Heart right ventricle (tissue), 16 donors: ENCODE results near the gene NCAM1. TPM values are rescaled to one million over a fixed set of nuclear protein-coding genes. Genes with fewer than 3 reads are reported as not detected.

Experiments
- ATAC-seq, 8 donors: fragments of 200-7000 bp; cut with Tn5 transposase; one replicate each; pipeline ENCODE4 v1.9.1; 2020; ENCODE audit warnings: mild to moderate bottlenecking in 8 of 8, moderate library complexity in 8 of 8, moderate number of reproducible peaks in 1 of 8
- DNase-seq, 2 donors: peaks; one replicate each; pipeline ENCODE4 v3.0.0-alpha.2; 2020
- H3K27ac ChIP-seq, 10 donors: fragments of 200-600 bp; sonication (generic) in 2 of 10; one replicate each; pipeline versions ENCODE4 v1.5.0 to v1.8.0; 2020 to 2022; ENCODE audit warnings: mild to moderate bottlenecking in 3 of 10
- H3K27me3 ChIP-seq, 7 donors: fragments of 200-600 bp; one replicate each; pipeline ENCODE4 v1.8.0; 2021 to 2022; ENCODE audit warnings: mild to moderate bottlenecking in 2 of 7
- H3K36me3 ChIP-seq, 9 donors: fragments of 200-600 bp; sonication (generic) in 1 of 9; one replicate each; pipeline versions ENCODE4 v1.5.0 to v1.8.0; 2020 to 2022; ENCODE audit warnings: mild to moderate bottlenecking in 2 of 9
- H3K4me1 ChIP-seq, 9 donors: fragments of 200-600 bp; sonication (generic) in 1 of 9; one replicate each; pipeline versions ENCODE4 v1.5.0 to v1.8.0; 2020 to 2022; ENCODE audit warnings: mild to moderate bottlenecking in 4 of 9
- H3K4me3 ChIP-seq, 10 donors: fragments of 200-600 bp; sonication (generic) in 2 of 10; one replicate each; pipeline versions ENCODE4 v1.5.0 to v1.8.0; 2020 to 2022; ENCODE audit warnings: mild to moderate bottlenecking in 7 of 10, moderate library complexity in 2 of 10
- H3K9me3 ChIP-seq, 11 donors: fragments of 200-600 bp in 10 of 11; sonication (generic) in 2 of 11; one replicate each; pipeline versions ENCODE4 v1.5.0 to v1.8.0; 2013 to 2022; ENCODE audit warnings: mild to moderate bottlenecking in 2 of 11, control low read depth in 1 of 11, moderate library complexity in 1 of 11
- WGBS, 2 donors: extraction: QIAGEN DNeasy Blood & Tissue Kit; methylation state at CpG; one replicate each; pipeline ENCODE4 v1.1.7; 2013; ENCODE audit warnings: inconsistent platforms in 1 of 2; 5-methylcytosine and 5-hydroxymethylcytosine counted together
- intact Hi-C, 10 donors: fragments of 100-400 bp; cut with DNase I; formaldehyde crosslinking; loops; one replicate each; pipeline versions ENCODE4 v1.11.1 to v1.14.2; 2022
- polyA plus RNA-seq, 2 donors: library from polyadenylated mRNA; stranded (reverse); fragments of 200-250 nt; gene quantifications; one replicate each; pipeline ENCODE4 v1.2.3, GENCODE V29; 2013
- total RNA-seq, 10 donors: library from RNA; stranded (reverse); fragmentation: NEBNext Ultra II Directional in 3 of 10; extraction: Animal tissue kit (Norgen Biotek cat#: 25700) in 3 of 10; gene quantifications; one replicate each; pipeline versions ENCODE4 v1.2.1 to v1.2.4, GENCODE V29; 2021 to 2023
- TF ChIP-seq, protein P1 (sequence below), 9 donors: fragments of 200-600 bp; sonication (generic) in 2 of 9; IDR thresholded peaks; one replicate each; pipeline versions ENCODE4 v1.5.0 to v1.8.0; 2021 to 2022; ENCODE audit warnings: antibody characterized with exemption in 9 of 9, mild to moderate bottlenecking in 5 of 9, moderate library complexity in 1 of 9
- donor health status: Arrhythmogenic right ventricular cardiomyopathy.
- donor health status: ischemic (EF 13 %, LVEDD 7.1; RV severe dilation, severe dysfunction).
- donor health status: healthy with polysubstance abuse.
- donor health status: DM: no; HTN: yes; CAD: no.
- donor health status: DM: no; HTN: no; CAD: no.
- donor health status: ischemic (EF 25% LVEDD 6.9; RV normal size, moderate dysfunction).
- donor health status: ischemic (EF 25% LVEDD 5.7; RV mildly dilated, moderate dysfunction).
- donor health status: healthy.
- donor health status: DM: yes; HTN: yes; CAD: no.
- donor health status: Ischemic cardiomyopathy.
- donor health status: ischemic (EF 35%, LVEDD 5.7; RV mildly dilated, moderate dysfunction).
- donor health status: nonischemic (EF 11% LVEDD 7.7; RV severe dilation, severe dysfunction).
- donor health status: DM: yes; HTN: yes; CAD: no.
- donor health status: PGD.
- donor health status: ischemic (EF 29% LVEDD 5.4; RV normal size, mild dysfunction).
- donor health status: nonischemic (EF 23%, LVEDD 6.1; RV moderate dilation, normal function).

Gene NCAM1
- total and polyA plus RNA-seq, 12 donors = 76.8 to 454 (median 328) TPM

DNA sequence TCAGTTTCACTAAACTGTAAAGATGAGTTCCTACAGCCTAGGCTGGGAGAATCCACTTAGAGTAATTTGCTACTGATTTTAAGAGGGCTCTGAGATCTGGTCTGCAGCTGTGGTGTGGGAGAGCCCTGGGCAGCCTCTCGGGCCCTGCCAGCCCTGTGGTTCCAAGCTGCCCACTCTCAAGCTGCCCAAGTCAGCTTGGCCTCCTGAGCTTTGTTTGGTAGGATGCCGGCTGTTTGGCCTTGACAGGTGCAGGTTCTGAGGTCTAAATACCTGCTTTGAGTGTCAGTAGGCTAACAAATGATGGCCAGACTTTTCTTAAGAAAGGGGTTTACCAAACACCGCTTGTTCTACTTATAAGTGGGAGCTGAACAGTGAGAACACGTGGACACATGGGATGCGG, 219.9 kb downstream of the NCAM1 start:
- no peaks in the 10 kb centered on the region for H3K9me3 ChIP-seq
- H3K27ac ChIP-seq = no peak overlapping the region
- peaks cover 4 to 55% (median 20%) of the 10 kb centered on the region in 9 donors for H3K4me1 ChIP-seq
- DNase-seq (no peak), ATAC-seq (no peak)
- no peak overlapping the region for H3K4me3 ChIP-seq
- intact Hi-C loops = no loop called here
- no peaks in the 10 kb centered on the region for H3K36me3 ChIP-seq
- WGBS, 2 donors = 89 to 95% methylated on average over 5 of the region's 5 CpGs
- TF ChIP-seq, protein P1, sequence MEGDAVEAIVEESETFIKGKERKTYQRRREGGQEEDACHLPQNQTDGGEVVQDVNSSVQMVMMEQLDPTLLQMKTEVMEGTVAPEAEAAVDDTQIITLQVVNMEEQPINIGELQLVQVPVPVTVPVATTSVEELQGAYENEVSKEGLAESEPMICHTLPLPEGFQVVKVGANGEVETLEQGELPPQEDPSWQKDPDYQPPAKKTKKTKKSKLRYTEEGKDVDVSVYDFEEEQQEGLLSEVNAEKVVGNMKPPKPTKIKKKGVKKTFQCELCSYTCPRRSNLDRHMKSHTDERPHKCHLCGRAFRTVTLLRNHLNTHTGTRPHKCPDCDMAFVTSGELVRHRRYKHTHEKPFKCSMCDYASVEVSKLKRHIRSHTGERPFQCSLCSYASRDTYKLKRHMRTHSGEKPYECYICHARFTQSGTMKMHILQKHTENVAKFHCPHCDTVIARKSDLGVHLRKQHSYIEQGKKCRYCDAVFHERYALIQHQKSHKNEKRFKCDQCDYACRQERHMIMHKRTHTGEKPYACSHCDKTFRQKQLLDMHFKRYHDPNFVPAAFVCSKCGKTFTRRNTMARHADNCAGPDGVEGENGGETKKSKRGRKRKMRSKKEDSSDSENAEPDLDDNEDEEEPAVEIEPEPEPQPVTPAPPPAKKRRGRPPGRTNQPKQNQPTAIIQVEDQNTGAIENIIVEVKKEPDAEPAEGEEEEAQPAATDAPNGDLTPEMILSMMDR (IDR thresholded peaks at IDR 0.05) = no peak
- peaks cover 0 to 11% (median 0%) of the 10 kb centered on the region in 7 donors for H3K27me3 ChIP-seq

DNA sequence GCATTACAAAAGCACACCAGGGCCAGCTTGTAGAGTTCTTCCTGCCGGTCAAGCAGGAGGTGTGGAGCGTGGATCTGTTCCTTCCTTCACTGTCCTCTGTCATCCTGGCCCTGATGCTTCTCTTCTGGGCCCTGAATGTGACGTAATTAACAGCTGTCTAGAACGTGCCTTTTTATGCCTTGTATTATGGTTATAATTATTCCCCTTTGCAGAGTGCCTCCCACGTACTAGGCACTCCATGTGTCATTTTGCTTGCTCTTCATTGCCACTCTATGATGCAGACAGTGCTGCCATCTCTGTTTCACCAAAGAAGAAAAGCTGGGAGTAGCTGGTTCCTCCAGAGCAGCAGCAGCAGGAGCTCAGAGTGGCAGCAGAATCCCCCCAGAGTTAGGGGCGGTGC, 221.1 kb downstream of the NCAM1 start:
- Histone ChIP-seq H3K4me3 (no peak overlapping the region), H3K4me1 (peaks cover 0 to 44% (median 18%) of the 10 kb centered on the region in 9 donors), H3K36me3 (no peaks in the 10 kb centered on the region), H3K9me3 (no peaks in the 10 kb centered on the region), H3K27me3 (peaks cover 0 to 11% (median 0%) of the 10 kb centered on the region in 7 donors), H3K27ac (no peak overlapping the region)
- ATAC-seq = no peak
- DNase-seq = no peak
- TF ChIP-seq, protein P1 (IDR thresholded peaks at IDR 0.05) = no peak
- intact Hi-C loops = no loop called here
- 72 to 85% methylated on average over 6 of the region's 6 CpGs for WGBS, 2 donors

DNA sequence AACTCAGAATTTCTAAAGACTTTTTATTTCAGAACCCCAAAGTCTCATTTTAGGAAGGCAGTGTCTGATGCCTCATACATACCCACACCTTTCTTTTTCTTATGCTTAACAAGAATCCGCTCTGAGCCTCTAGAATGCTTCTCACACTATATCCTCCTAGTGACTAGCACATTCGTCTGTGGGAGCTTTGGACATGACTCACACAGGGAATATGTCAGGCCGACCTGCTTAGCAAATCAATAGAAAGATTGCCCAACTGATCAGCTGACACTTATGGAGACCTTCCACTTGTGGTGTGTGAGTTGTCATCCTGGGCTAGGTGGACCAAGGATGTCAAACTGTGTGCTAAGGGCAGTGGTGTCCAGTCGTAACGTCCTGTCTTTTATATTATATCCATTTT, 223.3 kb downstream of the NCAM1 start:
- no peak overlapping the region for H3K4me3 ChIP-seq
- DNase-seq = no peak
- H3K4me1 ChIP-seq = peaks cover 0 to 53% (median 23%) of the 10 kb centered on the region in 9 donors
- H3K27ac ChIP-seq = no peak overlapping the region
- H3K9me3 ChIP-seq = no peaks in the 10 kb centered on the region
- H3K36me3 ChIP-seq = no peaks in the 10 kb centered on the region
- peak in 1 of 8 donors; percentile 32 for ATAC-seq
- intact Hi-C loops = no loop called here
- TF ChIP-seq, protein P1 (IDR thresholded peaks at IDR 0.05) = no peak
- H3K27me3 ChIP-seq = peaks cover 0 to 6% (median 0%) of the 10 kb centered on the region in 7 donors
- 80 to 85% methylated on average over 5 of the region's 5 CpGs for WGBS, 2 donors

DNA sequence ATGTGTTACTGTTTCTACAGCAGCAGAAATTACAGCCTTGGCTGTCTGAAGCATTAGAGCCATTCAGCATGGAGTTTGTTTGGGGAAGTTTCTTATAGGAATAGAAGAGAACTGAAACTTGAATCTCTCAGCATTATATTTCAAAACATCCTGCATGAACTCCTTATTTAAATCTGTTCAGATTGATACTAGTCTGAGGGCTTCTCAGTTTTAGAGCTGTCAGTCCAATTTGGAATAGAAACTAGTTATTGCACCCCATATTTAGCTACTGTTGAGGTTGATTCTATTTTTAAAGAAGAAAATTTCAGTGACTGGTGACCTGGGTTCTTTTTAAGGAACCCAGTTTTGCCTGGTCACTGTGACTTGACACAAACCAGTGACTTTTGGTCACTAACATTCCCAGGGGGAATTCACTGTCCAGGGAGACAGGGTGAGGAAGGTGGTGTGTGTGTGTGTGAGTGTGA, 227.2 kb downstream of the NCAM1 start:
- H3K4me3 ChIP-seq = no peak overlapping the region
- H3K27ac ChIP-seq = peak overlapping the region in 3 of 10 donors; percentile 15 to 47 (median 30)
- ATAC-seq (peak in 4 of 8 donors; percentile 9 to 30 (median 20)), DNase-seq (no peak)
- H3K36me3 ChIP-seq = no peaks in the 10 kb centered on the region
- TF ChIP-seq, protein P1 (IDR thresholded peaks at IDR 0.05) = no peak
- peaks cover 0 to 4% (median 0%) of the 10 kb centered on the region in 7 donors for H3K27me3 ChIP-seq
- intact Hi-C loops = no loop called here
- H3K4me1 ChIP-seq = peaks cover 9 to 68% (median 51%) of the 10 kb centered on the region in 9 donors
- no peaks in the 10 kb centered on the region for H3K9me3 ChIP-seq
